ENCODE results near the gene PDE2A.

PDE2A gene

DNA sequence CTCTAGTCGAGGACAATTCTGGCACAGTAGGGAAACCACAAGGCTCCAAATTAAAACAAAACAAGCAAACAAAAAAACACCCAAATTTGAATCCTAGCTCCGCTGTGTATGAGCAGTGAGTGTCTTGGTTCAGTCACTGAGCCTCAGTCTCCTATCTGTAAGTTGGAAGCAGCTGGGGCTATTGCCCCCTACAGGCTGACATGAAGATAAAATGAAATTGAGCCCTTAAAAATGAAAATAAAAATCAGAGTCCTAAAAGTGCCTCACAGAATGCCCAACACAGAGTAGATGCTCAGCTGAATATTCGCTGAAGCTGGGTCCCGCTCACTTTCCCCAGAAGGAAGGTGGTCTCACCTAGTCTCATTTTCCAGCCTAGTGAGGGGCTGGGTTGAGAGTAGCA, 65.2 kb downstream of the PDE2A start:
- DNase-seq = no peak

DNA sequence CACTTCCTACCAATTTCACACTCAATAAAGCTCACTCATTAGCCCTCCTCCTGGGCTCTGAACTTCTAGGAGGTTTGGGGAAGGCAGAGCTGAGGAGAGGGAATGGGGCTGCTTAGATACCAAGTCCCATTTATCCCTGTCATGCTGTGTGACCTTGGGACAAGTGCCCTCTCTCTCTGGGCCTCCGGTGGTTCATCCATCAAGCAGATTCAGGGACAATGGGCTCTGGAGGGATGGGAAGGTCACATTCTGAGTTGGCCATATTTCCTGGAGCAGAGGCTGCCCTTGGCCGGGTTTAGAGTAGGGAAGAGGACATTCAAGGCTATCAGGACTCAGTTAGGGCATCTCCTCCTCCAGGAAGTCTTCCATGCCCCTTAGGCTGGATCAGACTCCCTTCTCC, 66.7 kb downstream of the PDE2A start:
- DNase-seq = no peak

DNA sequence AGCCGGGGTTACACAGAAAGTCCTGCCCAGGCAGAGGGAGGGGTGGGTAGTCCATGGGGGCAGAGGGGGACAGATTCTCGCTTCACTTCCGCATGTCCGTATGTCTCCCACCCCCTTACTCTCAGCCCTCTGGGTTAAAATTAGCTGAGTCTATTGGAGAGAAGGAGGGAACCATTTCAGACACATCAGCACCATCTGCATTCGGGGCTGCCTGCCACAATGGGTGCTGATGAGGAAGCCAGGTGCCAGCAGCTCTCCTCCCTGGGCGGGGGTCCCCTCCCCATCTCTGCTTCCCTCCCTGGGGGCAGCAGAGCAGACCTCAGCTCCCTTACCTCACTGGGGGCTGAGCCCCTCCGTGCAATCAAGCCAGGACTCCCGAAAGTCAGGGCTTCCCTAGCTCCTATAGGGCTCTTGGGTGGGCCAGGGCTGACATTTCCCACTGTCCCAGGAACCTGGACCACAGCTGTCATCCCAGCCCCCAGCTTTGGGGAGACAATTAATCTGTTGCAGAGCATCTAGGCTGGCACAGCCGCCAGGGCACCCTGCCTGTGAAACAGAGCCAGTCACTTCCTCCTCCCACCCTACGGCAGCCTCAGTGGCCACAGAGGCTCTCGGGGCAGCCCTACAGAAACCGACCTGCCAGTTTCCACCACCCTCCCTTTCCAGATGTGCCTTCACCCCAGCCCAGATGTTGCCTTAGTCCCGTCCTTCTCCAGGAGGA, 67.3 kb downstream of the PDE2A start:
- no peak for DNase-seq

DNA sequence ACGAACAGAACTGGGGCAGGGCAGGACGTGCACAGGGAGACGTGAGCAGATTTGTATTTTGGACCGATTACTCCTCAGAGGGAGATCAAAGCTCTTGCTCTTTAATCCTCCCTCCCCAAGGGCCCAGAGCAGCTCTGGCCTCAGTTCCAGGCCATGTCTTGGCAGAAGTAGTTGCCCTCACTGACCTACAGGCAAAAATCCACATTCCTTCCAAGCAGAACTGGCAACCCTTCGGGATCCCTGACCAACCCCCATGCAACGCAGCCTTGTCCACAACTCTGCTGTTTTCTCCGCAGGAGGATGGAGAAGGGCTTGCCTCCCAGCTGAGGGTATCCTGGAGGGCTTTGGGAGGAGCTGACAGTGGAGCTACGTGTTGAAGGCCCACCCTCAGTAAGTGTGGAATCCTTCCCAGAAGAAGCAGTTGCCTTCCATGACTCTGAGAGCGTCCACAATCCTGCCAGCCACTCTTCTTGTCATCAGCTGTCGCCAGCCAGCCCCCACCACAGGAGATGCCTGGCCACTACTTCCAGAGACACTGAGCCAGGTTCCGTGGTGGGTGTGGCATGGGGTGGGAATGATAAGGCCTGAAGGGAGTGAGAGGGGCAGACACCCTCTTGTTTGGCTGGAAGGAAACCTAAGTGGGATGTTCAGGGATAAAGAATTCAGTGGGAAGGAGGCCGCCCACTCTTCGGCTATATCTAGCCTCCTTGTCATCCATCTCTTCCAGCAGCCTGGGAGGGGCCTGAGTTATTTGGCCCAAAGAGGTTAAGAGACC, 68.1 kb downstream of the PDE2A start:
- no peak for DNase-seq

DNA sequence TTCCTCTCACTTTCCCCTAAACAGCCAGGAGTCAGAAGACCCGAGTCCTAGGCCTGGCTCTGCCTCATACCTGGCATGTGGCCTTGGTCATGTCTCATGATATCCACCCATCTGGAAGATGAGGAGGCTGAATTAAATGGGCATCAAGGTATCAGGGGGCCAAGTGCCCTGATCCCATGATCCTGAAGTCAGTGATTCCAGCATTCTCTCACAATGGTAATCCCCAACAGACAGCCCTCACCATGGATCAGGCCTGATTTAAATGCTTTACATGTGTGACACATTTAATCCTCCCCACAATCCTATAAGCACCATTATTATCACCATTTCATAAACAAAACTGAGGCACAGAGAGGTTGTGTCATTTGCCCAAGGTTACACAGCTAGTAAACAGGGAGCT, 70.0 kb downstream of the PDE2A start:
- no peak for DNase-seq

DNA sequence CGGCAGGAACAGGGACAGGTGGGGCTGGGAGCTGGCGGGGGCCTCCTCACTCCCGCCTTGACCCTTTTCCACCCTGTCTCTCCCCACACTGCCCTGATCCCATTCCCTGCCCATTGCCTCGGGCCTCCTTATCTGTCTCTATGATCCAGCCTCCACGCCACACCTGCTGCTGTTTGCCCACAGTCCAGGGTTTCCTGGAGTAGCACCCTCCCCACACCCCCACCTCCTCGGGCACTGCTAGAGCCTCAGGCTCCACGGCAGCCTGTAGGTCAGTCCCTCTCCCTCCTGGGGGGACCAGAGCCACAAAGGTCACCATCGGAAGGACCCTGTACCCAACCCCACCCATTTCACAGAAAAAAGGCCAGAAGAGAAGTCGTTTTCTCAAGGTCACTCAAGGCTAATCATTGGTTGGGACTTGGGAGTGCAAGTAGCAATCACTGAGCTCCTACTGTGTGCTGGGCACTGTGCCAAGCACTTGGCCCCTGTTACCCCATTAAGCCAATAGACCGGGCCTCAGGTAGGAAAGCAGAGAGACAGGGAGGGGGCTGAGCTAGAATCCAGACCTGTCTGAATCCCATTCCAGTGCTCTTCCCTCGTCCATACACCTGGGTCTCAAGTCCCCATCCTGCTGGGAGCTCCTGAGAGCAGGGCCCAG, 71.8 kb downstream of the PDE2A start:
- no peak for DNase-seq

DNA sequence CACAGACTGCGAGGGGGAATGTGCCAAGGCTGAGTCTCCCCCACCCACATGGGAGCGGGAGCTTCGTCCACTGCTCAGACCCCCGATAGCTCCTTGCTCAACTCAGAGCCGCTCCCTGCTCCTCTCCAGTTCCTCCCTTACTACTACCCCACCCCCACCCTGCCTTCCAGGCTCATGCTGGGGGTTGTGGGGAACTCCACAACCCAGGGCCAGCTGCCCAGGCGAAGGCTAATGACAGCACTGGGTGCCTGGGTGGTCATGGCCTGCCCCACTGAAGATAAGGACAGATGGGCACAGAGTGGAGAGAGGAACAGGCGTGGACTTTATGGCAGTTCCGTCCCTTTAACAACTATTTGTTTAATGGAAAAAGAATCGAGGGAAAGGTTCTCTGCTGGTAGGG, 73.7 kb downstream of the PDE2A start:
- DNase-seq = no peak

DNA sequence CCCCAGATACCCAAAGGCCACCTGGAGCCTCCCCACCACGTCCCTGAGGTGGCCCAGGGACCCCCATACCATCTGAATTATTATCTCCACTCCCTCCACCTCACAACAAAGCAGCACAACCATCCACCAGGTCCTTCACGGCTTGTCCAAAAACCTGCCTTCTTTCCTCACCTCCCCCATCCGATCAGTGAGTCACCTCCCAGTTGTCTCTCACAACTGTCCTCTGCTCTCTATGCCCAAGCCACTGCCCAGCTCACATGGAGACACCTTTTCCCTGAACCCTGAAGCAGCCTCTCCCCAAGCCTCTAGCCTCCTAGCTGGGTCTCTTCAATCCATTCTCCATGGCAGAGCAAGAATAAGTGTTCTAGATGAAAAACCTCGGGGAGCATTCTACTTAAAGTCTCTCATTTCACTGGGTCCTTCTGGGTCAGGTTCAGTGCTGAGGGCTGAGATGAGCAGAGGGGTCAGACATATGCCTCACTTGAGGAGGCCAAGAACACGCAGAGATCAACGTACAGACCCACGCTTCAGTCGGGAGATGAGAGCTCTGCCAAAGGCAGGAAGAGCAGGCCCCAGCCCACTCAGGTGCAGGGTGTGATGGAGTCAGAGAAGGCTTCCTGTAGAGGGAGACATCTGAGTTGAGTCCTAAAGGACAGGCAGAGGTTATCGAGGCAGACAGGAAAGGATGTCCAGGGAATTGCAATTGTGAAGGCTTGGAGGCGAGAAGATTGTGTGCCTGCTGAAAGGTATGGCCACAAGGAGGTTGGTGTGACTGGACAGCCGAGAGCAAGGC, 74.7 kb downstream of the PDE2A start:
- no peak for DNase-seq

DNA sequence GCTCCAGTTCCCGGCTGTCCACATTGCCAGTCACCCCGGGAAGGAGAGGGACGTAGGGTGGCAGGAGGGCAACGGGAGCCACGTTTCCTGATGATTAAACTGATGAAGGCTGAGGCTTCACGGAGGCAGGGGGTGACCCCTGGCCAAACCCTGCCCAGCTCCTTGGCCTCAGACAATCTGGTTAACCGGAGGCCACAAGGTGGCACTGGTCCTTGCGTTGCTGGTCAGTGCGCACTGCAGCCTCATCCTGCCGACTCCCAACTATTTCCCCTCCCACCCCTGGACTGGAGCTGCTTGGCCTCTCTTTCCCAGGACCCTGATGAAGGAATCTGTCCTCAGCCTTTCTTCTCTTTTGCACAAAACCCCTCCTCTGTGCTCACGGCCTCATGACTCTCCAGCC, 75.3 kb downstream of the PDE2A start:
- no peak for DNase-seq

DNA sequence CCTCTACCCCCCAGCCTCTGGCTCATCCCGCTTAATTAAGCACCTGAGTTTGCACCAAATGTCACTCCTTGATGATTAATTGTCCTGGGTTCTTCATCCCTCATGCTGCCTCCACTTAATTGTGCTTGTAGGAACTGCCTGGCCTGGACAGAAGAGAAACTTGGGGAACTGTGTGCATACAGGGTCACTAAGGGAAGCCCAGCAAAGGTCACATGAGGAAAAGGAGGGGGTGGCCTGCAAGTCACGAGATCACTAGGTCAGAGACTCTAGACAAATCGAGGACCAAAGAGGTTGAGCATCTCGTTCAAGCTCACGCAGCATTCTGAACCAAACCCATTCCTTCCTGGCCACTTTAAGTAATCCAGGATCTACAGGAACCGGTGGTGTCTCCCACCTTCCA, 75.8 kb downstream of the PDE2A start:
- DNase-seq = no peak

DNA sequence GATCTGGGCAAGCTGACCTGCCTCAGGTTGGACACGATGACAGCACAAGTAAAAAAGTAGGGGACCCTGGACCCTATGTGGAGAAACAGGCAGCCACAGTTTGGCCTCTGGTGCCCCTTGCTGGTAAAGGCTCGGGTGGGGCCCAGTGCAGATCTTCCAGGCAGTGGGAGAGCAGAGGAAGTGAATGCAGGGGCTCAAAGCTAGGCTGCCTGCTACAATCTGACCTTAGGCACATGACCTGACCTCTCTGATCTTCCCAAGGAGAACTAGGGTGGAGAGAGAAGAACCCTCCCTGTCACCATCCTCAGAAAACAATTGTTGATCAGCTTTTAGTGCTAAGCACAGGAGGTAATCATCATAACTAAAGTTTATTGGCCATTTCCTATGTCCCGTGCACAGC, 76.5 kb downstream of the PDE2A start:
- no peak for DNase-seq

DNA sequence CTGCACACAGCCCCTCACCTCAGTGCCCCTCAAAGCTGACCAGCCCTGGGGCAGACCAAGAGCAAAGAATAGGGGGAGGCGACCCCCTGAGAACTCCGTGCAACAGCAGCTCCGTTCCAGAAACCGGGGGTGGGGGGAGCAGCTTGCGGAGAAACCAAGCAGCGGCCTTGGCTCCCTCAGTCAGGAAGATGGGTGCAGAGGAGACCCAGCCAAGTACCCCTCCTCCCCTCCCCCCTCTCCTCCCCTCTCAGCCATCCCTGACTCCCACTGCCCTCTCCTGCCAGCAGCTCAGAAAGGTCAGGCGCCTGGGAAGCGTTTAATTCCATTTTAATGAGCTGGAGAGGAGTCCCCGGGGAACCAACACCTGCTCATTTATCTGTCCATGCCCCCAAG, 78.9 kb downstream of the PDE2A start:
- DNase-seq = no peak

DNA sequence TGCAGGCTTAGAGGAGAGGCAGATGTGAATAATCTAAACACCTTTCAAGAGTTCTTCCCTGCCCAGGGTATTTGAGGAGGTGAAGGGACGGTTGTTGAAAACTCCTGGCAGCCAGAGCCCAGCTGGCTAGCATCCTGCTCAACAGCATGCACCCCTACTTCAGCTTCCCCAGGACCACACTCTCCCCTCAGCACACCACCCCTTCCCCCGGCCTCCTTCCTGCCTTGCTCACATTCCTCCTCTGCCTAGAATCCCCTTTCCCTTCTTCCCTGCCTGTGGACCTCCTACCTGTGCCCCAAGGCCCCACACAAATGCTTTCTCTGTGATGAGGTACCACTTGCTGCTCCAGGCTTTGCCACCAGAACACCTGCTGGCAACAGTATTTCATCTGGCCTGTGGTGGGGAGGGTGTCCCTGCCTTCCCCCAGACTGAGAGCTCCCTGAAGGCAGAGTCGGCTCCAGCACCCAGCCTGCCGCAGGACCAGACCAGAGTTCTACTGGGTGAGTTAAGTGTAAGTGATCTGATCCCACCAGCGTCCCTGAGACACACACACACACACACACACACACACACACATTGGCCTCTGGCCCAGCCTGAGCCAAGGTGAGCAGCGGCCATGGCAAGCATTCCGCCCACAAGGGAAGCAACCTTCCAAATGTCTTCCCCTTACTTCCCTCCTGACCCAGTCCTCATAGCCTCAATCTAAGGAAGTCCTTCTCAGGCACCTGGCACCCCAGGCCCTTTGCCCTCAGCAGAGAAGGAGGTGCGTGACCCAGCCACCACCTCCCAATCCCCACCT, 79.5 kb downstream of the PDE2A start:
- no peak for DNase-seq

DNA sequence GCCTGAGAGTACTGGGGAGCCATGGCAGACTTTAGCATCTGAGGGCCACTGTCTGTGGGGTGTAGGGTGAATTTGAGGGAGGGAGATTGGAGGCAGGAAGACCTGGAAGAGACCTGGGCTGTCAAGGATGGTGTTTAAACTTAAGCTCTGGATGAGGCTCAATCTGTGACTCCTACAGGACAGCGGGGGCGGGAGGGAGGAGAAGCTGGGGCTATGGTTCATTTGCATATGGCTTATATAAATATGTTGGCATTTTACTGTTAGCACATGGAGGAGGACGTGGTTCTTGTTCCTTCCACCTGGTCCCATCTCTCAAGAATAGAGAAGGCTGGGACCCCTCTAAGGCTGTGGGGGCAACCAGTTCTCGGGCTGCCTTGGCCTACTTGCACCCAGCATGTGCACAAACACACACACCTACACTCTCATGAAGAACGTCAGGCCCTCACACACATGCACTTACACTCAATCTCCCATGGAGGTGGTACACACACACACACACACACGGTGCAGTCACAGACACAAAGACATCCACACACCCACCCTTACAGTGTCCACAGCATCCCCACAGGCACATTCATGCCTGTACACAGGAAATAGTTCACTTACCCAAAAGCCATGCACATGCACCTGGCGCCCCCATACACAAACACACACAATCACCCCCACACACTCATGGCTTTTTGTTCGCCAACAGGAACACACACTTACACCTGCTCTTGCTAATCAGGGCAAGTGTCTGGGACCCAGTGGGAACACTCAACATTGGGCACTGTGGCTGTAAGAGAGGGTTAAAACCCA, 81.3 kb downstream of the PDE2A start:
- DNase-seq = no peak

DNA sequence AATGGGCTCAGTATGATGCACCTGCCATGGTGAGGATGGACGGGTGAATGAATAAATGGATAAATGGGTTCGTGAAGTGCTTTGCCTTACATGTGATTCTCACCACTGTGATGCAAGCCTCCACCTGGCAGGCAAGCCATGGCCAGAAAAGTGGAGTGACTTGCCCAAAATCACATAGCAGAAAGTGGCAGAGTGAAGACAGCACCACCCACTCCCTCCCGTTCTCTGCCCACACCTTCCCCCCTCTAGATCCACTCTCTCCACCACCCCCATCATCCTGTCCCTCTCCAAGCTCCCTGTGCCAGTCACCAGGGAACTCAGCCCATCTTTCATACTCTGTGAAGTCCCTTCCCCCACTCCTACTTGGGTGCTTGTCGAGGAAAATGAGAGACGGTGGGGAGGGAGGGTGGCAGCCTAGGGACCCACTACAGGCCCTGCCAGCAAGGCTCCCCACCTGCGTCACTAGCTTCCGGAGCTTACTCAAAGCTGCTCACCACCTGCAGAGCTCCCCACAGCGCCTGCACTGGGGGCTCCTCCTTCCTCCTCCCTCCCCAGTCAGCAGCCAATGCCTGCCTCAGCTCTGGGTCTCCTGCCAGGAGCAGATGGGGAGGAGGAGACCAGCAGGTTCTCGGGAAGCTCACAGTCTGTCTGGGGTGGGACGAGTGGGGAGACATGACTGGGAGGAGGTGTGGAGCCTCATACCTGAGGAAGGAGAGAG, 82.3 kb downstream of the PDE2A start:
- no peak for DNase-seq

DNA sequence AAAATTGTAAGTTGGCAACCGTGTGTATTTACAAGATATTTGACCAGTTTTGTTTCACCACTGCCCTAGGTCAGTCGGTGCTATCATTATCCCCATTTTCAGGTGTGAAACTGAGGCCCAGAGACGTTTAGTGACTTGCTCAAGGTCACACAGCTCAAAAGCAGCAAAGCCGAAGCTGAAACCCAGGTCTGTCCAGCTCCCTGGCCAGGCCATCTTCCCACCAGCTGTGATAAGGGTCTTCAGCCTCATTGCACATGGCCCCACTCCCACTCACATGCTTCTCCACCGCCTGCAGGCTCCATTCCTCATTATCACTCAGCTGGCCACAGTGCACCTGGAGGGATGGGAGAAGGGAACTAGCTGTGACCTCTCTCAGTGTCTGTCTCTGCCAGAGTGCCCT, 83.2 kb downstream of the PDE2A start:
- DNase-seq = no peak

DNA sequence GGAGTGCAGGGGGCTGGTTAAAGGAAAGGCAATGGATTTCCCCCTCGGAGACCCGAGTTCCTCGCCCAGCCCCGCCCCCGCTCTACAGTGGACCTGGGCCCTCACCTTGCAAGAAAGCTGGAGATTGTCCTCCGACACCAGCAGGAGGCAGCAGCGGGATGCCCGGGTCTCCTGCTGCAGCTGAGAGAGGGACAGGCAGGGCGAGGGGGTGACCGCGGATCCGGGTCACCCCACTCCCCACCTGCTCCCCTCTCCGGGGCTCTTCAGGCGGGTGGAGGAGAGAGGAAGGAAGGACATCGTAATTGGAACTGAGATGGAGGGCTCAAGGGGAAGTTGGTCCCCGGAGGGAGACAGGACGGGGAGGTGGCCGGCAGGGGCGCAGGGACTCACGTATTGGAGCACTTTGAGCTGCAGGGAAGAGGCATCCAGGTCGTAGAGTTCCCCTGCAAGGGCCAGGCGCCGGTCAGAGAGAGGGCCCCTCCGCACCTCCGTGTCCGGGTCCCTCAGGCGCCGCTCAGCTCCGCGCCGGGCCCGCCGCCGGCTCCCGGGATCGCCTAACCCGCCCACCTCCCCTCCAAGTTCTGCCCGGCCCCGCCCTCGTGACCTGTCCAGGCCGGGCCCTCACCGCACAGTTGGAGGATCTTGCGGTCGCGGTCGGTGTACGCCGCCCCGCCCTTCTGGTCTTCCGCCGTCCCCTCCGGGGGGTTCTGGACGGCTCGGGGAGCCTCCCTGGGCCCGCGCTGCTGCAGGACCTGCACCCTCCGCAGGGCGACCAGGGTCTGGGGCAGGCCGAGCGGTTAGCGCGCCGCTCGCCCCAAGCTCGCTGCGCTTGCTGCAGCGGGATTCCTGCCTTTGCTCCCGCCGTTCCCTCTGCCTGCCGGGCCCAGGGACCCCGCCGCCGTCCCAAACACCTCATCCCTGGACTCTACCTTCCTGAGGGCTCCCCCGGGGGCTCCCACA, 84.1 kb downstream of the PDE2A start:
- DNase-seq = no peak

DNA sequence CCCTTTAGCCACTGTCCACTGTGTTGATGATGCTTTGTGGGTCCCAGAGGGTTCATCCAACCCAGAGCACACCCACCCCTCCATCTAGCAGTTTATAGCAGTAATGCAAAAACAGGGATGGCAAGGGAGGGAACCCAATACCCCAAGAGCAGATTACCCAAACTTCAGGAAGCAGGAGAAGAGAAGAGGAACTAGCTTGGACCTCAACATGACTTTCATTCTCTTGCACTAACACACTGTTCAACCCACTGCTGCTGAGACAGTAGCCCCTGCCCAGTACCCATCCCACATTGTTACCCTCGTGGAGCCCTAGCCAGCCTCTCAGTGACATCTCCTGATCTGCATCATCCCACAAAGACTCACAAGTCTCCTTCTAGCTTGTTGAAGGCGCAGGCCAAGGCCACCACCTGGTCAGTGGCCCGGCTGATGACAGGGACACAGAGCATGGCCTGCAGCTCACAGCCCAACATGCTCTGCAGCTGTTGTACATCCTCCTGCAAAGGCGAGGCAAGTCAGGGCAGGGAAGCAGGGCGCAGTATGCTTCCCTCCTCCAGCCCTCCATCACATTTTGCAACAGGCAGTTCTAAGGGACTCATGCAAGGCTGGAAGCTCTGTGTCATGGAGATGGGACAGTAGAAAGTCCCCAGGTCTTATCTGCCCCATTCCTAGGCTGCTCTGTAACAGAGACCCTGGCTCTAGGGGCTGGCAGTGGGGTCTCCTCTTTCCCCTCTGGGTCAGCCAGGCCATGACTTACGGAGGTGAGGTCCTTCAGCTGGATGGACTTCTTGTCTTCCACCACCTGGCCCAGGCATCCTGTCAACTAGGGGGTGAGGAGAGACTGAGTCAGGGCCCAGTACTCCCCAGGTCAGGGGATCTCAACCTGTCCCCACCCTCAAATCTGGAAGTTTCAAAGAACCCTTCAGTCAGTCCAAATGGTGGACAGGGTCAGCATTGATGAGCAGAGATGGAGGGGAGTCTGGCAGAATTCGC, 85.5 kb downstream of the PDE2A start:
- DNase-seq = no peak
